KMS-11 (cell line): Measurements from ENCODE around the gene GPRIN3.

Experiments used
- H2AFZ ChIP-seq: fragments of 200-600 bp; sonication (generic); 2 replicates; pipeline ENCODE4 v1.6.1; 2016; ENCODE audit warnings: antibody characterized with exemption, mixed run types, low read depth
- H3K27ac ChIP-seq: fragments of 200-600 bp; sonication (generic); 2 replicates; pipeline ENCODE4 v1.6.1; 2016; ENCODE audit warnings: mild to moderate bottlenecking, mixed run types
- H3K27me3 ChIP-seq: fragments of 200-600 bp; sonication (generic); 2 replicates; pipeline ENCODE4 v1.6.1; 2017; ENCODE audit warnings: mild to moderate bottlenecking, low read depth, mixed run types, moderate library complexity; ENCODE audit not compliant: insufficient read depth
- H3K36me3 ChIP-seq: fragments of 200-600 bp; sonication (generic); 2 replicates; pipeline ENCODE4 v1.6.1; 2017; ENCODE audit warnings: mild to moderate bottlenecking, mixed run types; ENCODE audit not compliant: insufficient read depth
- H3K4me1 ChIP-seq: fragments of 200-600 bp; sonication (generic); 2 replicates; pipeline ENCODE4 v1.6.1; 2016; ENCODE audit warnings: mild to moderate bottlenecking, low read depth, mixed run types; ENCODE audit not compliant: poor library complexity, severe bottlenecking
- H3K4me2 ChIP-seq: fragments of 200-600 bp; sonication (generic); 2 replicates; pipeline ENCODE4 v1.7.0; 2016; ENCODE audit warnings: mild to moderate bottlenecking, mixed run types
- H3K4me3 ChIP-seq: fragments of 200-600 bp; sonication (generic); IDR thresholded peaks from 2 replicates; pipeline ENCODE4 v1.6.1; 2017; ENCODE audit warnings: low read depth, low read length, mixed read lengths; ENCODE audit not compliant: insufficient read depth
- H3K79me2 ChIP-seq: fragments of 200-600 bp; sonication (generic); 2 replicates; pipeline ENCODE4 v1.6.1; 2016; ENCODE audit warnings: low read depth, mixed run types; ENCODE audit not compliant: insufficient read depth
- H3K9ac ChIP-seq: fragments of 200-600 bp; sonication (generic); 2 replicates; pipeline ENCODE4 v1.6.1; 2016; ENCODE audit warnings: mild to moderate bottlenecking, mixed run types
- H4K20me1 ChIP-seq: fragments of 200-600 bp; sonication (generic); 2 replicates; pipeline ENCODE4 v1.6.1; 2016; ENCODE audit warnings: mild to moderate bottlenecking, mixed run types; ENCODE audit not compliant: insufficient read depth
- CTCF ChIP-seq: fragments of 200-600 bp; sonication (generic); conservative IDR thresholded peaks from 2 replicates; pipeline ENCODE4 v1.6.1; 2017; ENCODE audit warnings: low read depth, mild to moderate bottlenecking, antibody characterized with exemption, low read length, moderate library complexity, mixed read lengths

GPRIN3 gene

GRCh38 chr4:89217604-89218003 is 90.0 kb downstream of the GPRIN3 start:
- H3K27me3 ChIP-seq = no peaks in the 10 kb centered on the region
- no peaks in the 10 kb centered on the region for H4K20me1 ChIP-seq
- no peak overlapping the region for H2AFZ ChIP-seq
- no peak overlapping the region for H3K27ac ChIP-seq
- no peak overlapping the region for H3K4me3 ChIP-seq
- H3K9ac ChIP-seq = no peak overlapping the region
- H3K4me2 ChIP-seq = no peak overlapping the region
- no peak for TF ChIP-seq CTCF
- peaks cover 22% of the 10 kb centered on the region for H3K4me1 ChIP-seq
- no peaks in the 10 kb centered on the region for H3K79me2 ChIP-seq
- no peaks in the 10 kb centered on the region for H3K36me3 ChIP-seq

DNA sequence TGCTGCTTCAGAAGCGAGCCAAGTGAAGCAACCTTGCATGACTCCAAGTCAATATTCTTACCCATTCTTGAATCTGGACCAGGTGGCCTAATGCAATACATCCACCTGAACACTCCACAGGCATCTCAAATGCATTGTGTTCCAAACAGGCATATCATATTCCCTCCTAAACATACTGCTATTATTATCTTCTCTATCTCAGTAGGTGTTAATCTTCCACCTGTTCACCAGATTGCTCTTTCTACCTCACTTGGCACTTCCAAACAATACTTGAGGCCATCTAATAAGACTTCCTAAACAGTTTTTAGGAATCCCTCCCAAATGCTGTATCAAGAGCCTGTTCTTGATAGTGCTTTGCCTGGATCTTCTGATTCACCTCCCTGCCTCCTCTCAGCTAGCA is 90.7 kb downstream of the GPRIN3 start:
- Histone ChIP-seq H3K27me3 (no peaks in the 10 kb centered on the region), H2AFZ (no peak overlapping the region), H3K36me3 (no peaks in the 10 kb centered on the region), H3K27ac (no peak overlapping the region), H3K4me1 (peaks cover 15% of the 10 kb centered on the region), H3K79me2 (no peaks in the 10 kb centered on the region), H3K9ac (no peak overlapping the region), H4K20me1 (no peaks in the 10 kb centered on the region), H3K4me2 (no peak overlapping the region), H3K4me3 (no peak overlapping the region)
- no peak for TF ChIP-seq CTCF

DNA sequence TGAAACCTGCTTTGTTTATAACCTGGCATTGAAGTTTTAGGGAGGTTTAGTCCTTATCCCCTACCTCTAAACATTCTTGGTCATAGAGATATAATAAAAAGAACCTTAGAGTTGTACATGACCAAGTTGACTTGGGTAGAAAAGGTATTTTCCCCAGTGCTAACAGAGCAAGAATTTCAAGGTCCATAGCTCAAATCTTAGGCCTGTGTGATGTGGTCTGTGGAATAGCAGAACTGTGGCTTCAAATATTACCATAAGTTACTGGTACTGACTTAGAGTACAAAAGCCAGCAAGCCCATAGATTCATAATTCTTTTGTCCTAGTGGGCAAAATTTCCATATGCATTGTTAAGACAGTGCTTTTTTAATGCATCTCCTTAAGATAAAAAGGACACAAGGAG is 91.2 kb downstream of the GPRIN3 start:
- Histone ChIP-seq H3K36me3 (no peaks in the 10 kb centered on the region), H3K9ac (no peak overlapping the region)

DNA sequence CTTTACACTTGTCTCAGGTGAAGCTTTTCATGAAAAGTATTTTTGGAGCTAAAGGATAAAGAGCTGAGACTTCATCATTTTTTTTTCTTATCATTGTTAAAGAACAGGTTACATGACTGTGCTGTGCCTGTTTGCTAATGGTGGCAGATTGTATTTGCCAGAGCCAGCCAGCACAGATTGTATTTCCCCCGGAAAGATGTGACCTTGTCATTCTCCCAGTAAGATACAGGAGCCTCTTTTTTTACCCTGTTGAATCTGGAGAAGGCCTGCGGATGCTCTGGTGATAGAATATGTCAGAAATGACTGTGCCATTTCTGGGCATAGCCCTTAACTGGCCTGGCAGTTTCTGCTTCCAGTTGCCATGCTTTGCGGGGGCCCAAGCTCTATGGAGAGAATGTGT is 91.9 kb downstream of the GPRIN3 start:
- Histone ChIP-seq H3K4me3 (no peak overlapping the region), H3K4me1 (peaks cover 3% of the 10 kb centered on the region), H3K4me2 (no peak overlapping the region), H3K36me3 (no peaks in the 10 kb centered on the region), H4K20me1 (no peaks in the 10 kb centered on the region), H3K9ac (no peak overlapping the region), H3K79me2 (no peaks in the 10 kb centered on the region), H2AFZ (no peak overlapping the region), H3K27me3 (no peaks in the 10 kb centered on the region), H3K27ac (no peak overlapping the region)
- TF ChIP-seq CTCF = no peak

More for the DNA sequence above, 91.2 kb downstream of the GPRIN3 start:
- peaks cover 10% of the 10 kb centered on the region for H3K4me1 ChIP-seq
- H4K20me1 ChIP-seq = no peaks in the 10 kb centered on the region
- no peak overlapping the region for H3K27ac ChIP-seq
- TF ChIP-seq CTCF = no peak
- H3K79me2 ChIP-seq = no peaks in the 10 kb centered on the region
- H3K4me3 ChIP-seq = no peak overlapping the region
- H3K4me2 ChIP-seq = no peak overlapping the region
- no peaks in the 10 kb centered on the region for H3K27me3 ChIP-seq
- H2AFZ ChIP-seq = no peak overlapping the region
